Measurements from ENCODE around the gene ACSS1.

The ACSS1 gene

GRCh38 chr20:25030649-25031207, 27.2 kb downstream of the ACSS1 start:
- DNase-seq: no peak

DNA sequence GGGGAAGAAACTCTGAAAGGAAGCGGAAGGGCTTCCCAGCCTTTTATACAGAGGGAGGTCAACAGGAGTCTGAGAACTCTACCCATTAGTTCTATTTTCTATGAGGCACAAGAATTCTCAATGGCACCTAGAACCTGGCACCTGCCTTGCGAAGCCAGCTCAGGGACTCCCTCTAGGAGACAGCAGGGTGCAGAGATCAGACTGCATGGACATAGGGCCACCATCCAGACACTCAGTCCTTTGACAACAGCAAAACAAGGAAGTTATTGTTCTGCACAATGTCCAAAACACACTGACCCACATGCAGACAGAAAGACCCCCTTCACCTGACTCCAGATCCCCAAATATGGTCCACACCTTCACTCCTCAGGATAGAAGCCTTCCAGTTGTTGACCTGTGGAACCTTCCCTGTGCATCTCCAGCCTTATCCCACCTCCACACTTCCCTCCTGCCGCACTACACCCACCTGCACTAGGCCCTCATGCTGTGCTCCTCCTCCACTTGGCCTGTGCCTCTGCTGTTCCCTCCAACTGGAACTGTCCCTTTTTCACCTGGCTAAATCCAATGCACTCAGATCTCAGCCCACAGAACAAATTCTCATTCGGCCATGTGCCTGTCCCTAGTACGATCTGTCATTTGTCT, 27.8 kb downstream of the ACSS1 start:
- peak; percentile 41 to 63 for DNase-seq

GRCh38 chr20:25025986-25026605, 31.8 kb downstream of the ACSS1 start:
- no peak for DNase-seq

DNA sequence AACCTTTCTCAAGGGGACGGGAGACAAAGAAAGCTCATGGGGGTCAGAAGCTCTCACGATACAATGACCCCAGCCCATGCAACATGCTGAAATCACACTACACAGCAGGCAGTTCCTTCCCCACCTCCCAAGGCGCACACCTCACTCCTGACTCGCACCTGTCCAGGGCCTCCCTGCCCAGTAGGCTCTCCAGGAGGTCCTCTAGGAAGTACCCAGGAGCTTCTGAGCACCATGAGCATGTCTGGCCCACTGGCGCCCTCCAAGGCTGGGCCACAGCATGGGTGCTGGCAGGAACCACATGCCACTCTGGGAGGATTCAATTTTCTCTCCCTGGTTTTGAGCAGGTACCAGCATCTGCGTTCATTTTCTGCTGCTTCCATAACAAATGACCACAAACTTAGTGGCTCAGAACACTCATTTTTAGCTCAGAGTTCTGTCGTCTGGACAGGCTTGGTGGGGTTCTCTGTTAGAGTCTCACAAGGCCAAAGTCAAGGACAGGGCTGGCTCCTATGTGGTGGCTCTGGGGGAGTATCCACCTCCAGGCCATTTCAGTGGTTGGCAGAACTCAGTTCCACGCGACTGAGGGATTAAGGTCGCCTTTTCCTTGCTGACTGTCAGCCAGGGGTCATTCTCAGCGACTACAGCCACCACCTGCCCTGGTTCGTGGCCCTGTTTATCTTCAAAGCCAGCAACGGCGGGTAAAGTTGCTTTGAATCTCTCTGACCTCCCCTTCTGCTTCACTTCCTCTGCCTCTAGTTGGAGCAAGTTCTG, 32.7 kb downstream of the ACSS1 start:
- no peak for DNase-seq

DNA sequence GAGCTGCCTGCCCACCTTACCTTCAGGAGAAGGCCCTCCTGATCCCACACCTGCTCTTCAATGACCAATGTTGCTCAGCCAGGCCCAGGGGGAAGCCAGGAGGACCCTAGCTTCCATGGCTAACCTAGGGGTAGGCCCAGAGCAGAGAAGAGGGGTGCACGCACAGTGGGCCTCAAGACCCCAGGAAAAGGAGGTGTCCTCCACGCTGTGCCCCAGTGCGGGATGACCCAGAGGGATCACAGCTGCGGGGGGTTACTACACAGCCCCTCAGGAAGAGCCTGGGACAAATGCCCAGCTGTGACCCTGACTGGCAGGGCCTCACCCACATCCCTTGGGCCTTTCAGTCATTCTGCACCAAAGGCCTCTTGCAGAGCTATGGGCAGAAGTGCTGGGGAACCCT, 33.8 kb downstream of the ACSS1 start:
- no peak for DNase-seq

- DNase-seq: no peak
Observed at GRCh38 chr20:25023356-25023755, 34.6 kb downstream of the ACSS1 start.

DNA sequence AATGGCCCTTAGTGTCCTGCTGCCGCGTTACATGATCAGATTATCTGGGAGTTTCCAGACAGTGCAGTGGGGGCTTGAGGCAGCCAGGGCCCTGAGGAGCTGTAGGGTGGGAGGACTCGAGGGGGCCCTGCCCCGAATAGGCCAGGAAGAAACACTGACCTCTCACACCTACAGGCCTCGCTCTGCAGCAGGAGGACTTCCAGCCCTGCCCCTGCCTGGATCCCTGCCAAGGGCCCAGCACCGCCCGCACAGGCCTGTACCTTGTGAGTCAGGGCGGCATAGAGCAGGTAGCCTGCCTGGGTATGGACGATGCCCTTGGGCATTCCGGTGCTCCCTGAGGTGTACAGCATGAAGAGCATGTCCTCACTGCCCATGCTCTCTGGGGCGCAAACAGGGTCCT, 35.3 kb downstream of the ACSS1 start:
- DNase-seq: no peak

GRCh38 chr20:25021336-25021735, 36.6 kb downstream of the ACSS1 start:
- DNase-seq: no peak

- no peak for DNase-seq
Observed at GRCh38 chr20:25020901-25021301, 37.0 kb downstream of the ACSS1 start.

DNA sequence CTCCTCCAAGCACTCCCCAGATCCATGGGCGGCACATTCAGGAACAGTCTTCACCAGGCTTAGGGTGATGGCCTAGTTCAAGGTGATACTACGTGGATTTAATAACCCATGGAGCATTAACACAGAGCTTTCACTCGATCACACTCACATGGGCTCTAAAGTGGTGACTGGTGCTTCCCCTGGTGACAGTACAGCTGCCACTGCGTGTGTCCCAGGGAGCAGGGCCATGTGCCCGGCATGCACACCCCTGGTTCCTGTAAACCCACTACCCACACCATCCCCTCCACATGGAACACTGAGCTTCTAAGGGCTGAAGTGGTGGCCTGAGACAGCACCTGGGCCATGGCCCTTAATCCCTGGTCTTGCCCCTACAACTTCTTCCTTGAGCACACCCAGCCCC, 37.6 kb downstream of the ACSS1 start:
- DNase-seq: no peak

DNA sequence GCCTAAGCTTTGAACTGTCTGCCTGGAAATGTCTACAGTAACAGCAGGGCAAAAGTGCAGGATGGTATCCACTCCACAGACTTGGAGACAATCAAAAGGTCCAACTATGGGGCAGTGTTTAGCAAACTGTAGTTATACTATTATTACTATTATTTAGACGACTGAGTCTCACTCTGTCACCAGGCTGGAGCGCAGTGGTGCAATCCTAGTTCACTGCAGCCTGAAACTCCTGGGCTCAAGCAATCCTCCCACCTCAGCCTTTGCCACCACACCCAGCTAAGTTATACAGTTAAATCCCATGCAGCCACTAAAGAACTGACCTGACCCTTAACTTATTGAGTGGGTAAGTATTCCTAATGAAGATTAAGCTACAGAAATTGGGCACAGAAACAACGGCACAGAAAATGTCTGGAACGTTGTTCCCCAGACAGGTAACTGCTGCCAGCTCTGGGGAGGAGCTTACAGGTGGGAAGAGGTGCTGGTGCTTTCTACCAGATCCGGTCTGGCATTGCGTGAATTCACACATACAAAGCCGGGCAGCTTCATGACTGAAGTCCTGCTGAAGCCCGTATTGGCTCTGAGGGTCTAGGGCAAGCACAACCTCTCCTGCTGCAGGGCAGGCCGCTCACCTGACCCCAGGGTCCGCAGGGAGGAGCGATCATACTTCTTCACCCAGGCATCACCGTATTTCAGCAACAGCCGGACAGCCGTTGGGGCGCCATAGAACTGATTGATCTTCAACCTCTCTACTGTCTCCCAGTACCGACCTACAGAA, 38.4 kb downstream of the ACSS1 start:
- no peak for DNase-seq

DNA sequence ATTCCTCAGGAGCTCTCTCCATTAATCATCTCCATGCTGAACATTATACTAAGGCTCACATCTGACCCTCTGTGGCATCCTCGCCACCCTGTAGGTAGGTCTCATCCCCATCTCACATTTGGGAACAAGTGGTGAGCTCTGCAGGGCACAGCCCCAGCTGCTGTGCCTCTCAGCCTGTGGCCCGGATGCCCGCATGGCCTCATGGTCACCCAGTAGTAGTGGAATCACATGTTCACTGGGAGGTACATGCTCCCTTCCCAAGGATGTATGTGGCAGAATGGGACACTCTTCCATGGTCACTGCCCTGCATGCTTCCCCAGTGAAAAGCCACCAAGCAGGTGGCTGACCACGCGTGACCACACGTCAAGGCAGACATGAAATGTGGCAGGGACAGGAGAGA, 39.1 kb downstream of the ACSS1 start:
- no peak for DNase-seq

- DNase-seq: no peak
Observed at GRCh38 chr20:25018425-25018824, 39.5 kb downstream of the ACSS1 start.

GRCh38 chr20:25017257-25017803, 40.6 kb downstream of the ACSS1 start:
- DNase-seq: no peak

- no peak for DNase-seq
Observed at GRCh38 chr20:25016471-25016870, 41.5 kb downstream of the ACSS1 start.

DNA sequence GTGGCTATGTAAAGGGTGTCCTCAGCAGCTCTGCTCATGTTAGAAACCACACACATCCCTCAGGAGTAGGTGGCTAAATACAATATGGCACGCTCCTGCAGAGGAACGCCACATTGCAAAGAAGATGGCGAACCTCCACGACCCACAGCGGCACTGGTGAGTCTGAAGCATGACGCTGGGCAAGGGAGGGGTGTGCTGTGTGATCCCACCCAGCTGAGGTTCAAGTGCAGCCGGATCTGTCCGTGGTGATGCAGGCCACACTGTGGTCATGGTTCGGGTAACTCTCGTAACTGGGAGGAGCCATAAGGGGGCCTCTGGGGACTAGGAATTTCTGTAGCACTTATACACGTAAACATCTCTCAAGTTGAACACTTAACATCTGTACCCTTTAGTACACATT, 42.0 kb downstream of the ACSS1 start:
- no peak for DNase-seq

GRCh38 chr20:25014816-25015215, 43.1 kb downstream of the ACSS1 start:
- no peak for DNase-seq

GRCh38 chr20:25013478-25014380, 44.2 kb downstream of the ACSS1 start:
- no peak for DNase-seq

DNA sequence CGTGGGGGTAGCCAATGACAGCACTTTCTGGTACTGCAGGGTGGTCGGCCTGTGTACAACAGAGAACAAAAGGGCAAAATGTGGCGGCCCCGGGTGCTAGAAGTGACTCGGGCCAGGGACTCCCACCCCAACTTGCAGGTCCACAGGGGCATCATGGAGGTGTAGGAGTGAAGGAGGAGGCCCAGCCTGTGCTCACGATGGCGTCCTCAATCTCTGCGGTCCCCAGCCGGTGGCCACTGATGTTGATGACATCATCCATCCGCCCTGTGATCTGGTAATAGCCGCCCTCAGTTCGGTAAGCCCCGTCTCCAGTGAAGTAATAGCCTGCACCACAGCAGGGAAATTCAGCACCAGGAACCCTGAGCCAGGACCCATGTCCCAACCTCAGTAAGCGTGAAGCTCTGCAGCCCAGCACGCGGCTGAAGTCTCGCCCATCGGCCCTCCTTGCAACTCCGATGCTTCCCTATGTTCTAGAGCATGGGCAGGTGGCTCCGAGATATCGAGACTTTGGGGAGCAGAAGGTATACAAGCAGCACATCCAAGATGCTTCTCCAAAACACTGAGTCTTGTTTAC, 45.2 kb downstream of the ACSS1 start:
- no peak for DNase-seq

- no peak for DNase-seq
Observed at GRCh38 chr20:25011831-25012241, 46.1 kb downstream of the ACSS1 start.

DNA sequence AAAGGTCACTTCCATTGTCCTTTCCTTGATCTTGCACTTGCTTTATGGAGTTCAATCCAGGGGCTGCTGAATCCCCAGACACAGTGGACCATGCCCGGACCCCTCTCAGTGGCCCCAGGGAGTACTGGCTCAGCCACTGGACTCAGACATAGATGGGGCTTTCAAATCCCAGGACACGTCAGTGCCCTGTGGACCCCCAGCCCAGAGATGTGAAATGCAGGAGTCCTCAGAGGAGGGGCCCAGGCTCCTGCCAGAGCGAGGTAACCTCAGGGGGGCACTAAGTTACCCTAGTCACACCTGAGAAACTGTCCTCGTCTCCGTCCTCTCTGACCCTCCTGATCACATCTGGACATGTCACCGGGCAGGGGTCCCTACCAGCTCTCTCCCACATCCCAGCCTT, 46.7 kb downstream of the ACSS1 start:
- DNase-seq: no peak
